Measurements from ENCODE around the gene GABRB3.
"Not testable (repeated sequence)": the region's sequence is repeated elsewhere in the genome, so short reads cannot be mapped to it uniquely, and the experiment has no call there.

Gene GABRB3

GRCh38 chr15:26736502-26737248, 36.2 kb downstream of the GABRB3 start:
- no peak for DNase-seq (ENCODE audit: low read depth in 2 of 2)

GRCh38 chr15:26731965-26732364, 40.9 kb downstream of the GABRB3 start:
- DNase-seq (ENCODE audit: low read depth in 2 of 2): no peak

DNA sequence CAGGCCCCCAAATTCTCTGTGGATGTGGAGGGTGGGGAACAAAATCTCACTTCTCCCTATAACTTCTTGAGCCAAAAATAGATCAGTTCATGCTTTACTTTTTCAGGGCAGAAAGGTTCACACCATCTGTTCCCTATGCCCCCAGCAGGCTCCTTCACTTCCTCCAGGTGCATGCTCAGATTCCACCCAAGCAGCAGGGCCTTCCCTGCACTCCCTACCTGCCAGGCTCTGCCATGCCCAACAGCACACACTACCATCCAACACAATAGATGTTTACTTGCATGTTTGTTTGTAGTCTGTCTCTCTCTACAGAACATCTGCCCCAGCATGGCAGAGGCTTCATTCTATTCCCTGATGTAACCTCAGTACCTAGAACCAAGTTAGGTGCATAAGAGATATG, 43.3 kb downstream of the GABRB3 start:
- DNase-seq (ENCODE audit: low read depth in 2 of 2): no peak

GRCh38 chr15:26729030-26729429, 43.8 kb downstream of the GABRB3 start:
- DNase-seq (ENCODE audit: low read depth in 2 of 2): no peak

- no peak for DNase-seq (ENCODE audit: low read depth in 2 of 2)
Observed at GRCh38 chr15:26724381-26725150, 48.3 kb downstream of the GABRB3 start.

- no peak for DNase-seq (ENCODE audit: low read depth in 2 of 2)
Observed at GRCh38 chr15:26722621-26723160, 50.2 kb downstream of the GABRB3 start.

DNA sequence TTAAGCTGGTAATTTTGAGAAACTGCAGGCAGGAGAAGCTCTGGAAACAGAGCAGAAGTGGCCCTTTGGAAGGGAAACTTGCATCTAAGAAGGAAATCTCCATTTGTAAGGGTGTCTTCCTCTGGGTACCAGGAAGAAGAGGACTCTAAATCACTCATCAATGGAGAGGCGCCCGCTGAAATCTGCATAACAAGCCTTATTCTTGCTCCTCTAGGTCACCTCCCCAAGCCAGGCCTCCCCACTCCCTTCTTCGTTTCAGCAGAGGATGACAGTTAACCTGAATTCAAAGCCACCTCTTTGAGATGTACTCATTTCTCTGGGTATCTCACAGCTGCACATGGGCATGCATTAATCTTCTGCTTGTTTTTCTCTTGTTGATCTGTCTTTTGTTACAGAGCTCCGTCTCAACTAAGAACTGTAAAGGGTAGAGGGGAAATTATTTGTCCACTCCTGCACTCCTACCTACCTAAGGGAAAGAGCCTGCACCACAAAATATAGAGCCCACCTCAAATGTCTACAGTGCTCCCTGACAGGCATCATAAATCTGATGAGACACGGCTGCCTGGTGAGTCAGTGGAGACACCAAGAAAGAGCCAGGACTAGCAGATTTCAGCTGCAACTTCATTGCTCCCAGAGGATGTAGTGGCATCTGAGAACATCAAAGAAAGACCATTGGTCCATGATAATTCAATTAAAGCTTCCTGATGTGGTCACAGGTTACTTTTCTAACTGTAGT, 51.5 kb downstream of the GABRB3 start:
- no peak for DNase-seq (ENCODE audit: low read depth in 2 of 2)

- DNase-seq (ENCODE audit: low read depth in 2 of 2): no peak
Observed at GRCh38 chr15:26720546-26720945, 52.3 kb downstream of the GABRB3 start.

GRCh38 chr15:26719866-26720265, 53.0 kb downstream of the GABRB3 start:
- not testable (repeated sequence) for DNase-seq (ENCODE audit: low read depth in 2 of 2)

- DNase-seq (ENCODE audit: low read depth in 2 of 2): no peak
Observed at GRCh38 chr15:26716069-26716468, 56.8 kb downstream of the GABRB3 start.

GRCh38 chr15:26713498-26713897, 59.4 kb downstream of the GABRB3 start:
- no peak for DNase-seq (ENCODE audit: low read depth in 2 of 2)

GRCh38 chr15:26712335-26712734, 60.5 kb downstream of the GABRB3 start:
- no peak for DNase-seq (ENCODE audit: low read depth in 2 of 2)

DNA sequence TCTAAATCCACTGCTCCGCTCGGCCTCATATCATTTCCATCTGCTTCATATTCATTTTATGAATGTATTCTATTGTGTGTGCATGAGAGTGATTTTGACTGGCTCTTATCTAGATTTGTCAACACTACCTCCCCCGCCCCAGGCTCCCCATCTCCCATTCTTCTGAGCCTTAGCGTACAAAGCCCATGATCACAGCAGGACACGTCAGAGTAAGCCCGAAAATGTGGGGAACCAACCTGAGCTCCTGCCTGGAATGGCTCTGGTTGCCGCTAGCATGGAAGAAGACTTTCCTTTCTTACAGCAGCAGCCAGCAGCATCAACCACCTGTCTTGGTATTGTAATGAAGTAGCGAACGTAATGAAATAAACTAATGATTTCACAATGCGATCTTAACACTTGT, 61.4 kb downstream of the GABRB3 start:
- DNase-seq (ENCODE audit: low read depth in 2 of 2): no peak

DNA sequence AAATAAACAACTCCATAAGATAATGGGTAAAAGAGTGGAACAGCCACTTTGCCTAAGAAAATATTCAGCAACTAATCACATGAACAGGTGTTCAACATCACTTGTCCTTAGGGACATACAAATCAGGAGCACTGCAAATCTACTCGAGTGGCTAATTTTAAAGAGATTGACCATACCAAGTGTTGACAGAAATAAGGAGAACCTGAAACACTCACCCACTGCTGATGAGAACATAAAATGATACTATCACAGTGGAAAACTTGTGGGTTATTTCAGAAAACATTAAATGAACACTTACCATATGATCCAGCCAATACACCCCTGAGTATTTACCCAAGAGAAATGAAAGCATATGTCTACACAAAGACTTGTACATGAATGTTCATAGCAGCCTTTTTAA, 70.5 kb downstream of the GABRB3 start:
- DNase-seq (ENCODE audit: low read depth in 2 of 2): no peak

- DNase-seq (ENCODE audit: low read depth in 2 of 2): no peak
Observed at GRCh38 chr15:26698555-26698954, 74.3 kb downstream of the GABRB3 start.

GRCh38 chr15:26697913-26698312, 75.0 kb downstream of the GABRB3 start:
- no peak for DNase-seq (ENCODE audit: low read depth in 2 of 2)

GRCh38 chr15:26691249-26691648, 81.6 kb downstream of the GABRB3 start:
- no peak for DNase-seq (ENCODE audit: low read depth in 2 of 2)

DNA sequence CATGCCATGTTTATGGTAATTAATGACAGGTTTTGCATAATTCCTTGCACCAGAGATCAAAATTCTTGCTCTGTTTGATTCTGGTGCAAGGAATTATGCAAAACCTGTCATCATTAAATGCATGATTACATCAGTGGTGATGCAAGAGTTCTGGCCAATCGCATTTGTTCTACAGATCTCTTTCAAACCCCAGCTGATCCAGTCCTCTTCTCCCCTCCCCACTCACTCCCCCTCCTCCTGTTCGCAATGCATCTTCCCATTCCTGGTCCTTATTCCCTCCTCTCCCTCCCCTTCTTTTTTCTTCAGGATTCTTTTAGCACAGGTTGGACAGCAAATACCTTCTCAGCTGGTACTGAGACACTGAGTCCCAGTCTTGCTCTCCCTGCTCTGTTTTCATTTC, 82.1 kb downstream of the GABRB3 start:
- no peak for DNase-seq (ENCODE audit: low read depth in 2 of 2)

DNA sequence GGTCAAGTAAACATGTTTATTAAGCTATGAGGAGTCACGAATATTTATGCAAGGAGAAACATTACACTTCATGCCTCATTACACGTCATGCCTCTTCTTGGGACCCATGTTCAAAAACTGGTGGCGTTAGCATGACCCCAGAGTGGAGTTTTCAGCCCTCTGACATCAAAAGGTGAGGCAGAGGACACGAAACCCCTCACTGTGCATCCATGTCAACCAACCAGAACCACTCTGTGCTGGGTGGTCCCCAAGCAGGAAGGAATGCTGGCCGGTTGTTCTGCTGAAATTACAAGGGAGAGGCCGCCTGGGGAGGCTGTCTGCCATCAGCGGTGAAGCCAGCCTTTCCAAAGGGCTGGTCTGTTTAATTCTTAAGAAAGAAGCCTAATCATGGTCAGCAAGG, 83.4 kb downstream of the GABRB3 start:
- no peak for DNase-seq (ENCODE audit: low read depth in 2 of 2)

GRCh38 chr15:26686547-26687187, 86.2 kb downstream of the GABRB3 start:
- DNase-seq (ENCODE audit: low read depth in 2 of 2): no peak

DNA sequence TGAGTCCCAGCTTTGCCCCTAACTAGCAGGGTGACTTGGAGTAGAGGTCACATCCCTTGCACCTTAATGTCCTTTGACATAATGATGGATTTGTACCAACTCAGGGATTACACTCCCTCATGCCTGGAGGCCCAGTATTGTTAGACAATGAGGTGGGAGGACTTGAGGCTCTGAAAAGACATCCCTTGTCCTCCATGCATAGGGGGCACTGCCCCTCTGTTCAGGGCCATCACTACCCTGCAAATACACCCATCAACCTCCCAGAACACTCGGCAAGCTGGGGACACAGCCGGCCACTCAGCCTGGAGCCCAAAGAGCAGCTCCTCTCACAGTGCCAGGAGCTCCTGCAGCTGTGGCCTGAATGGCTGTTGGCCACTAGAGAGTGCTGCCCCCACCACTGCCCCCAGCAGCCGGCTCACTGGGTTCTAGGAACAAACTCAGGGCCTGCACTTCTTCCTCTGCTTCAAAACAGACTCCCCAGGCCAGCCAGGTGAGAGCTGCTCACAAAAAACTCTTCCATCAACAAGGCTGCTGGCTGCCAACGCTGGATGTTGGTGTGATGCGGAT, 90.2 kb downstream of the GABRB3 start:
- no peak for DNase-seq (ENCODE audit: low read depth in 2 of 2)

- DNase-seq (ENCODE audit: low read depth in 2 of 2): no peak
Observed at GRCh38 chr15:26679927-26680326, 92.9 kb downstream of the GABRB3 start.

Data from stimulated activated CD8-positive, alpha-beta memory T cell treated with anti-CD3 and anti-CD28 coated beads, Interleukin-15, amount 100 ng/mL, for 48 hours (primary cell).